HepG2 (cell line): ENCODE measurements around the gene IGFBP6. TPM values are rescaled to one million over a fixed set of nuclear protein-coding genes. Genes with fewer than 3 reads are reported as not detected.

Source experiments
- CEBPB ChIP-seq: IDR thresholded peaks from 2 replicates; pipeline ENCODE4 v1.6.1; 2011; ENCODE audit warnings: low read depth, low read length, improper control_type of control experiment, borderline replicate concordance
- FOXA1 ChIP-seq, 2 experiments: fragments of 450-650 bp in 1 of 2; sonication (generic) in 1 of 2; formaldehyde crosslinking in 1 of 2; IDR thresholded peaks; 2 replicates each; pipeline versions ENCODE4 v1.4.0 to v1.6.1; 2016 to 2020; ENCODE audit warnings: missing genetic modification reagents in 1 of 2
- HIVEP1 ChIP-seq: sonication (generic); formaldehyde crosslinking; IDR thresholded peaks from 2 replicates; pipeline ENCODE4 v1.4.0; 2020; ENCODE audit warnings: mild to moderate bottlenecking, missing genetic modification reagents
- HOXA9 ChIP-seq: sonication (generic); formaldehyde crosslinking; IDR thresholded peaks from 2 replicates; pipeline ENCODE4 v1.8.1; 2022; ENCODE audit warnings: missing genetic modification reagents, mild to moderate bottlenecking, moderate library complexity, borderline replicate concordance
- KAT7 ChIP-seq: IDR thresholded peaks from 2 replicates; pipeline ENCODE4 v1.6.1; 2018; ENCODE audit warnings: borderline replicate concordance, missing compliant biosample characterization
- KMT2A ChIP-seq: sonication (generic); formaldehyde crosslinking; IDR thresholded peaks from 2 replicates; pipeline ENCODE4 v1.4.0; 2020; ENCODE audit warnings: missing genetic modification reagents
- NCOA2 ChIP-seq: sonication (generic); formaldehyde crosslinking; IDR thresholded peaks from 2 replicates; pipeline ENCODE4 v1.8.0; 2022; ENCODE audit warnings: inconsistent platforms
- PCBP1 ChIP-seq: fragments of 200-400 bp; formaldehyde crosslinking; IDR thresholded peaks from 2 replicates; pipeline ENCODE4 v1.6.1; 2017; ENCODE audit warnings: mild to moderate bottlenecking, low read depth, low read length, borderline replicate concordance
- RAD21 ChIP-seq: fragments of 450-650 bp; formaldehyde crosslinking; IDR thresholded peaks from 2 replicates; pipeline ENCODE4 v1.5.0; 2020; ENCODE audit warnings: mild to moderate bottlenecking
- REL ChIP-seq: sonication (generic); formaldehyde crosslinking; conservative IDR thresholded peaks from 2 replicates; pipeline ENCODE4 v1.8.0; 2022; ENCODE audit warnings: mild to moderate bottlenecking, missing genetic modification reagents, moderate library complexity
- TBP ChIP-seq: sonication (generic); formaldehyde crosslinking; IDR thresholded peaks from 2 replicates; pipeline ENCODE4 v1.5.0; 2020; ENCODE audit warnings: missing genetic modification reagents
- TCF12 ChIP-seq, 2 experiments: fragments of 450-650 bp in 1 of 2; sonication (generic) in 1 of 2; formaldehyde crosslinking in 1 of 2; IDR thresholded peaks; 2 replicates each; pipeline versions ENCODE4 v1.6.1 to v1.8.0; 2017 to 2022; ENCODE audit warnings: antibody characterized with exemption in 1 of 2, mild to moderate bottlenecking in 1 of 2, missing genetic modification reagents in 1 of 2, moderate library complexity in 1 of 2
- TRIM24 ChIP-seq: sonication (generic); formaldehyde crosslinking; IDR thresholded peaks from 2 replicates; pipeline ENCODE4 v1.8.0; 2022; ENCODE audit warnings: mild to moderate bottlenecking, missing genetic modification reagents
- XBP1 ChIP-seq: sonication (generic); formaldehyde crosslinking; IDR thresholded peaks from 2 replicates; pipeline ENCODE4 v1.5.0; 2020; ENCODE audit warnings: missing genetic modification reagents
- ZFP1 ChIP-seq: IDR thresholded peaks from 2 replicates; pipeline ENCODE4 v1.6.1; 2016
- ZFX ChIP-seq: sonication (generic); formaldehyde crosslinking; IDR thresholded peaks from 2 replicates; pipeline ENCODE4 v1.4.0; 2020; ENCODE audit warnings: mild to moderate bottlenecking, low read depth, missing genetic modification reagents, moderate library complexity
- ZKSCAN1 ChIP-seq: fragments of 150-350 bp; IDR thresholded peaks from 2 replicates; pipeline ENCODE4 v1.6.1; 2014; ENCODE audit warnings: low read length
- ZMAT3 ChIP-seq: sonication (generic); formaldehyde crosslinking; conservative IDR thresholded peaks from 2 replicates; pipeline ENCODE4 v1.7.0; 2021; ENCODE audit warnings: missing genetic modification reagents
- ZMYM3 ChIP-seq: sonication (generic); formaldehyde crosslinking; IDR thresholded peaks from 2 replicates; pipeline ENCODE4 v1.5.1; 2020; ENCODE audit warnings: mild to moderate bottlenecking, missing genetic modification reagents
- ZNF121 ChIP-seq: sonication (generic); formaldehyde crosslinking; IDR thresholded peaks from 2 replicates; pipeline ENCODE4 v1.5.0; 2020; ENCODE audit warnings: mild to moderate bottlenecking, missing genetic modification reagents
- ZNF17 ChIP-seq: sonication (generic); formaldehyde crosslinking; IDR thresholded peaks from 2 replicates; pipeline ENCODE4 v1.5.0; 2020; ENCODE audit warnings: mild to moderate bottlenecking, missing genetic modification reagents
- ZNF546 ChIP-seq: sonication (generic); formaldehyde crosslinking; conservative IDR thresholded peaks from 2 replicates; pipeline ENCODE4 v1.8.1; 2023; ENCODE audit warnings: mild to moderate bottlenecking, missing genetic modification reagents
- ZNF549 ChIP-seq: sonication (generic); formaldehyde crosslinking; IDR thresholded peaks from 2 replicates; pipeline ENCODE4 v1.5.0; 2020; ENCODE audit warnings: missing genetic modification reagents
- ZNF605 ChIP-seq: sonication (generic); formaldehyde crosslinking; IDR thresholded peaks from 2 replicates; pipeline ENCODE4 v1.8.0; 2022; ENCODE audit warnings: mild to moderate bottlenecking, missing genetic modification reagents
- ZNF749 ChIP-seq: sonication (generic); formaldehyde crosslinking; IDR thresholded peaks from 2 replicates; pipeline ENCODE4 v1.8.0; 2022; ENCODE audit warnings: mild to moderate bottlenecking, missing genetic modification reagents, moderate library complexity, borderline replicate concordance
- ZNF788 ChIP-seq: sonication (generic); formaldehyde crosslinking; IDR thresholded peaks from 2 replicates; pipeline ENCODE4 v1.5.0; 2020; ENCODE audit warnings: mild to moderate bottlenecking, missing genetic modification reagents, borderline replicate concordance
- polyA plus RNA-seq, 8 experiments: library from polyadenylated mRNA; depleted of rRNA in 3 of 8; stranded (reverse) in 7 of 8; unstranded in 1 of 8; fragments of >200 nt; fragmentation: Illumina TruSeq in 4 of 8; extraction: Trizol in 4 of 8; gene quantifications; 2 replicates each; pipeline versions ENCODE4 v1.2.1 to v1.2.3, GENCODE V29; 2011 to 2016; ENCODE audit warnings: low read depth in 4 of 8, missing spikeins in 1 of 8, mixed read lengths in 1 of 8; ENCODE audit not compliant: insufficient read depth in 1 of 8
- total RNA-seq, 5 experiments: library from RNA; depleted of rRNA; stranded (reverse); fragments of >200 nt; fragmentation: Illumina TruSeq; extraction: Trizol; gene quantifications; 2 replicates each; pipeline ENCODE4 v1.2.3, GENCODE V29; 2016; ENCODE audit warnings: low read depth in 1 of 5
- TF ChIP-seq, protein P1 (sequence below): IDR thresholded peaks from 2 replicates; pipeline ENCODE4 v1.6.1; 2016; ENCODE audit warnings: mild to moderate bottlenecking
- TF ChIP-seq, protein P2 (sequence below): sonication (generic); formaldehyde crosslinking; IDR thresholded peaks from 2 replicates; pipeline ENCODE4 v1.4.0; 2020; ENCODE audit warnings: missing genetic modification reagents
- TF ChIP-seq, protein P3 (sequence below): sonication (generic); formaldehyde crosslinking; IDR thresholded peaks from 2 replicates; pipeline ENCODE4 v1.4.0; 2020; ENCODE audit warnings: mild to moderate bottlenecking, missing genetic modification reagents

IGFBP6 gene
- total and polyA plus RNA-seq, 2 of the 13 experiments (the other 11 are each of a cell fraction or from before 2014, with no cell fraction given) = 3.9 to 25.2 TPM

DNA sequence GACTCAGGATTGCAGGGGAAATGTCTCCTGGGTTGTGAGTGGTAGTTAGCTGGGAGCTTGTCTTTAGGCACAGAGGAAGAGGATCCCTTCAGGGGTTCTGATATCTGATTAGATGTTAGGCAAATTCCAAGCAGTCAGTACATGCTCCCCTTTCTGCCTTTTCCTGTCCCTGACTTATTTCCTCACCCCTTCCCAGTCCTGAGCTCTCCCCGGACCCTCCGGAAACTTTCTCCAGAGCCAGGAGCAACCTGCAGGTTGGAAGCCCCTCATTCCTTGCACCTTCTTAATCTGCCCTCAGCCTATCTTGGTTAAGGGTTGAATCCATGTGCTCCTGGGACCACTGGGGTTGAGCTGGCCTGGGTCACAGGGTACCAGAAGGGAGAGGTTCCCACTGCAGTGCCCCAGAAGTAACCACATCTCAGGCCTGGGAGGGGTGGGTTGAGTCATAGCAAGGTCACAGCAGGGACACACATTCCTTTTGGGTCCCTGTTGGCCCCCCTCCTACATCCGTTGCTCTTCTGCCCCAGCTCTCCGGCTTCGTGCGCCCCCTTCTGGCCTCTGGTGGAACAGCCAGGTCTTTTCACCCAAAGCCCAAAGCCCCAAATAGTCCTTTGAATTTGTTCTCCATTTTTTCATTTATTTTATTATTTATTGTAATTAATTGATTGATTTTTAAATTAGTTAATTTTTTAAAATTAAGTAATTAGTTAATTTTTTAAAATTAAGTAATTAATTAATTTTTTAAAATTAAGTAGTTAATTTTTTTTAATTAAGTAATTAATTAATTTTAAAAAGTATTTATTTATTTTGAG, 1.8 kb downstream of the IGFBP6 start (continued):
- TF ChIP-seq ZNF788 (peak; percentile 9; the same call in 1 of the 2 replicates), PCBP1 (no peak), ZMYM3 (CRISPR knock-in tag) (no peak), TBP (CRISPR knock-in tag) (no peak), XBP1 (CRISPR knock-in tag) (no peak), ZNF549 (CRISPR knock-in tag) (no peak), TCF12 (IDR thresholded peaks at IDR 0.05) (no peak), TCF12 (CRISPR knock-in tag; IDR thresholded peaks at IDR 0.05) (no peak), ZNF121 (CRISPR knock-in tag) (0 out of 2 replicates have a peak, but pooled peaks have one; percentile 16), KMT2A (CRISPR knock-in tag) (no peak), RAD21 (CRISPR knock-in tag) (peak; percentile 89), ZFX (CRISPR knock-in tag) (peak; percentile 41; the same call in 1 of the 2 replicates), KAT7 (CRISPR knock-in tag) (no peak), CEBPB (no peak), ZNF749 (CRISPR knock-in tag) (no peak), ZNF605 (no peak), NCOA2 (CRISPR knock-in tag) (peak; percentile 34; the same call in 1 of the 2 replicates), ZMAT3 (no peak), ZNF546 (no peak), ZFP1 (CRISPR knock-in tag) (no peak), HOXA9 (CRISPR knock-in tag) (no peak), ZKSCAN1 (no peak), FOXA1 (IDR thresholded peaks at IDR 0.05) (no peak), FOXA1 (CRISPR knock-in tag; IDR thresholded peaks at IDR 0.05) (peak; percentile 11; the same call in 1 of the 2 replicates), TRIM24 (CRISPR knock-in tag) (no peak), REL (CRISPR knock-in tag) (no peak), HIVEP1 (no peak), ZNF17 (CRISPR knock-in tag) (no peak)
- TF ChIP-seq, protein P1, sequence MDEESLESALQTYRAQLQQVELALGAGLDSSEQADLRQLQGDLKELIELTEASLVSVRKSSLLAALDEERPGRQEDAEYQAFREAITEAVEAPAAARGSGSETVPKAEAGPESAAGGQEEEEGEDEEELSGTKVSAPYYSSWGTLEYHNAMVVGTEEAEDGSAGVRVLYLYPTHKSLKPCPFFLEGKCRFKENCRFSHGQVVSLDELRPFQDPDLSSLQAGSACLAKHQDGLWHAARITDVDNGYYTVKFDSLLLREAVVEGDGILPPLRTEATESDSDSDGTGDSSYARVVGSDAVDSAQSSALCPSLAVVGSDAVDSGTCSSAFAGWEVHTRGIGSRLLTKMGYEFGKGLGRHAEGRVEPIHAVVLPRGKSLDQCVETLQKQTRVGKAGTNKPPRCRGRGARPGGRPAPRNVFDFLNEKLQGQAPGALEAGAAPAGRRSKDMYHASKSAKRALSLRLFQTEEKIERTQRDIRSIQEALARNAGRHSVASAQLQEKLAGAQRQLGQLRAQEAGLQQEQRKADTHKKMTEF (CRISPR knock-in tag) = peak; percentile 55; the same call in 1 of the 2 replicates
- TF ChIP-seq, protein P2, sequence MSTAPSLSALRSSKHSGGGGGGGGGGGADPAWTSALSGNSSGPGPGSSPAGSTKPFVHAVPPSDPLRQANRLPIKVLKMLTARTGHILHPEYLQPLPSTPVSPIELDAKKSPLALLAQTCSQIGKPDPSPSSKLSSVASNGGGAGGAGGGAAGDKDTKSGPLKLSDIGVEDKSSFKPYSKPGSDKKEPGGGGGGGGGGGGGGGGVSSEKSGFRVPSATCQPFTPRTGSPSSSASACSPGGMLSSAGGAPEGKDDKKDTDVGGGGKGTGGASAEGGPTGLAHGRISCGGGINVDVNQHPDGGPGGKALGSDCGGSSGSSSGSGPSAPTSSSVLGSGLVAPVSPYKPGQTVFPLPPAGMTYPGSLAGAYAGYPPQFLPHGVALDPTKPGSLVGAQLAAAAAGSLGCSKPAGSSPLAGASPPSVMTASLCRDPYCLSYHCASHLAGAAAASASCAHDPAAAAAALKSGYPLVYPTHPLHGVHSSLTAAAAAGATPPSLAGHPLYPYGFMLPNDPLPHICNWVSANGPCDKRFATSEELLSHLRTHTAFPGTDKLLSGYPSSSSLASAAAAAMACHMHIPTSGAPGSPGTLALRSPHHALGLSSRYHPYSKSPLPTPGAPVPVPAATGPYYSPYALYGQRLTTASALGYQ (CRISPR knock-in tag) = no peak
- TF ChIP-seq, protein P3, sequence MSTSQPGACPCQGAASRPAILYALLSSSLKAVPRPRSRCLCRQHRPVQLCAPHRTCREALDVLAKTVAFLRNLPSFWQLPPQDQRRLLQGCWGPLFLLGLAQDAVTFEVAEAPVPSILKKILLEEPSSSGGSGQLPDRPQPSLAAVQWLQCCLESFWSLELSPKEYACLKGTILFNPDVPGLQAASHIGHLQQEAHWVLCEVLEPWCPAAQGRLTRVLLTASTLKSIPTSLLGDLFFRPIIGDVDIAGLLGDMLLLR (CRISPR knock-in tag) = peak; percentile 52; the same call in 1 of the 2 replicates
